ENCODE results near the gene ITPK1.

The ITPK1 gene

GRCh38 chr14:92984082-92984788 lies 131.5 kb downstream of the ITPK1 start:
- no peak for DNase-seq

- no peak for DNase-seq
Measured at GRCh38 chr14:92982956-92983355, 132.8 kb downstream of the ITPK1 start.

- DNase-seq: no peak
Measured at GRCh38 chr14:92981726-92982125, 134.0 kb downstream of the ITPK1 start.

- DNase-seq: no peak
Measured at GRCh38 chr14:92980866-92981265, 134.9 kb downstream of the ITPK1 start.

- no peak for DNase-seq
Measured at GRCh38 chr14:92978229-92979021, 137.3 kb downstream of the ITPK1 start.

- no peak for DNase-seq
Measured at GRCh38 chr14:92976268-92976667, 139.5 kb downstream of the ITPK1 start.

GRCh38 chr14:92974541-92975345 lies 141.0 kb downstream of the ITPK1 start:
- no peak for DNase-seq

GRCh38 chr14:92973798-92974372 lies 141.8 kb downstream of the ITPK1 start:
- no peak for DNase-seq

- DNase-seq: no peak
Measured at GRCh38 chr14:92973261-92973797, 142.4 kb downstream of the ITPK1 start.

GRCh38 chr14:92971601-92972180 lies 144.0 kb downstream of the ITPK1 start:
- no peak for DNase-seq

- no peak for DNase-seq
Measured at GRCh38 chr14:92970271-92970670, 145.5 kb downstream of the ITPK1 start.

GRCh38 chr14:92969871-92970270 lies 145.9 kb downstream of the ITPK1 start:
- no peak for DNase-seq

GRCh38 chr14:92969430-92969829 lies 146.3 kb downstream of the ITPK1 start:
- no peak for DNase-seq

- no peak for DNase-seq
Measured at GRCh38 chr14:92968291-92969020, 147.3 kb downstream of the ITPK1 start.

- DNase-seq: no peak
Measured at GRCh38 chr14:92967346-92967926, 148.3 kb downstream of the ITPK1 start.

- no peak for DNase-seq
Measured at GRCh38 chr14:92965281-92965680, 150.4 kb downstream of the ITPK1 start.

GRCh38 chr14:92964124-92965109 lies 151.3 kb downstream of the ITPK1 start:
- no peak for DNase-seq

GRCh38 chr14:92963301-92964123 lies 152.2 kb downstream of the ITPK1 start:
- DNase-seq: no peak

- no peak for DNase-seq
Measured at GRCh38 chr14:92962831-92963095, 153.0 kb downstream of the ITPK1 start.
